Measurements from ENCODE around the gene TEAD1. TPM values are rescaled to one million over a fixed set of nuclear protein-coding genes. Genes with fewer than 3 reads are reported as not detected.
A peak's percentile ranks its signal among the peaks of the same experiment; 100 is the strongest.

Gene TEAD1
- total RNA-seq, 1 experiment from 2014 or later, result 106 TPM

DNA sequence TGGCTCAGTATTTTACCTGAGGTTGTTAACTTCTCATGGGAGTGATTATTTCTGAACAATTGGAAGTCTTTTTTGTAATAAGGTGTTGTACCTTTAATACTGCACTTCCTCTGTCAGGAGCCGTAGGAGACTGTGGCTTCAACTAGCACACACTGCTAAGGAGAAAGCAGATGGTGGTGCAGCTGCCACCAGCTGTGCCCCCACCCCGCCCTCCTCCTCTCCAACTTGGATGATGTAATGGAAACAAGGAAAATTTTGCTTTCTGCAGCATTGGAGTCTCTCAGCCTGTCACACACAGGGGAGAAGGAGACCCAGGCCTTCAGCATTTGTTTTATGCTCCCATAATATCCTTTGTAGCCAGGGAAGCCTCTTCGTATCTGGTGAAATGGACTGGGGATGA lies 91.2 kb downstream of the TEAD1 start:
- Histone ChIP-seq H3K27ac (no peak overlapping the region), H2AFZ (no peak overlapping the region), H3K27me3 (ENCODE audit: insufficient read depth, low read depth) (no peaks in the 10 kb centered on the region), H3F3A (ENCODE audit: insufficient read depth, low read depth) (peaks cover 21% of the 10 kb centered on the region), H4K20me1 (ENCODE audit: insufficient read depth) (0 out of 2 replicates have a peak, but pooled peaks cover 3% of the 10 kb centered on the region), H3K36me3 (ENCODE audit: low read depth) (no peaks in the 10 kb centered on the region), H3K9me2 (ENCODE audit: insufficient read depth) (no peaks in the 10 kb centered on the region), H3K79me2 (ENCODE audit: low read depth) (peaks cover 62% of the 10 kb centered on the region), H3K9me3 (ENCODE audit: insufficient read depth, low read depth) (no peaks in the 10 kb centered on the region), H3K4me3 (no peak overlapping the region), H3K4me2 (no peak overlapping the region), H3K4me1 (replicated peaks; ENCODE audit: insufficient read depth) (peaks cover 44% of the 10 kb centered on the region)
- no peak for DNase-seq
- ChIA-PET CTCF (no interaction called here), POLR2A (ENCODE audit: unreplicated experiment) (no interaction called here)
- TF ChIP-seq, protein P1, sequence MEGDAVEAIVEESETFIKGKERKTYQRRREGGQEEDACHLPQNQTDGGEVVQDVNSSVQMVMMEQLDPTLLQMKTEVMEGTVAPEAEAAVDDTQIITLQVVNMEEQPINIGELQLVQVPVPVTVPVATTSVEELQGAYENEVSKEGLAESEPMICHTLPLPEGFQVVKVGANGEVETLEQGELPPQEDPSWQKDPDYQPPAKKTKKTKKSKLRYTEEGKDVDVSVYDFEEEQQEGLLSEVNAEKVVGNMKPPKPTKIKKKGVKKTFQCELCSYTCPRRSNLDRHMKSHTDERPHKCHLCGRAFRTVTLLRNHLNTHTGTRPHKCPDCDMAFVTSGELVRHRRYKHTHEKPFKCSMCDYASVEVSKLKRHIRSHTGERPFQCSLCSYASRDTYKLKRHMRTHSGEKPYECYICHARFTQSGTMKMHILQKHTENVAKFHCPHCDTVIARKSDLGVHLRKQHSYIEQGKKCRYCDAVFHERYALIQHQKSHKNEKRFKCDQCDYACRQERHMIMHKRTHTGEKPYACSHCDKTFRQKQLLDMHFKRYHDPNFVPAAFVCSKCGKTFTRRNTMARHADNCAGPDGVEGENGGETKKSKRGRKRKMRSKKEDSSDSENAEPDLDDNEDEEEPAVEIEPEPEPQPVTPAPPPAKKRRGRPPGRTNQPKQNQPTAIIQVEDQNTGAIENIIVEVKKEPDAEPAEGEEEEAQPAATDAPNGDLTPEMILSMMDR (conservative IDR thresholded peaks at IDR 0.05), result no peak
- TF ChIP-seq EZH2 (IDR thresholded peaks at IDR 0.05; ENCODE audit: low read depth), result no peak
- intact Hi-C loops (cut with micrococcal nuclease; ENCODE audit: unreplicated experiment), result no loop called here
- BruUV-seq (replicated peaks), result no TSS peak

DNA sequence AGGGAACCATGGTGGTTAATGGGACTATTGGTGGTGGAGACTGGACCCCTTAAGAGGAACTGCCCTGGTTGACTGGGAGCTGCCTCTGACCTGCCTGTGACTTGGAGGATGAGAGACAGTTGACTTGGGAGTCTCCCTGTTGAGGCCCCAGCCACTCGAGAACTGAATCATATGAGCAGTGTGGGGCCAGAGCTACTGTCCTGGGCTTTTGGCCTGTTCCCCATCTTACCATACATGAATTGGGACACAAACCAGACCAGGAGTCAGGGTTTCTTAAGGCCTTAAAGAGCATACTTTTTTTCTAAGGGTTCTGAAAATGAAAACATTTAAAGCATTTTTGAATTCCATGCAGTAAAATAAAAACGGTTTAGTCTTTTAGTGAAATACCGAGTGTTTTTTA lies 92.8 kb downstream of the TEAD1 start:
- peak overlapping the region; percentile 88; the same call in 1 of the 2 replicates for H3K27ac ChIP-seq
- no peaks in the 10 kb centered on the region for H3K36me3 ChIP-seq (ENCODE audit: low read depth)
- intact Hi-C loops (cut with micrococcal nuclease; ENCODE audit: unreplicated experiment), result no loop called here
- peaks cover 26% of the 10 kb centered on the region for H3F3A ChIP-seq (ENCODE audit: insufficient read depth, low read depth)
- H3K4me1 ChIP-seq (replicated peaks; ENCODE audit: insufficient read depth), result peaks cover 46% of the 10 kb centered on the region
- no peaks in the 10 kb centered on the region for H4K20me1 ChIP-seq (ENCODE audit: insufficient read depth)
- TF ChIP-seq, protein P1 (conservative IDR thresholded peaks at IDR 0.05), result no peak
- TF ChIP-seq EZH2 (IDR thresholded peaks at IDR 0.05; ENCODE audit: low read depth), result no peak
- ChIA-PET CTCF (no interaction called here), POLR2A (ENCODE audit: unreplicated experiment) (no interaction called here)
- H3K9me3 ChIP-seq (ENCODE audit: insufficient read depth, low read depth), result no peaks in the 10 kb centered on the region
- no TSS peak for BruUV-seq (replicated peaks)
- H3K27me3 ChIP-seq (ENCODE audit: insufficient read depth, low read depth), result no peaks in the 10 kb centered on the region
- DNase-seq, result no peak
- H2AFZ ChIP-seq, result no peak overlapping the region
- no peak overlapping the region for H3K4me3 ChIP-seq
- no peaks in the 10 kb centered on the region for H3K9me2 ChIP-seq (ENCODE audit: insufficient read depth)
- no peak overlapping the region for H3K4me2 ChIP-seq
- peaks cover 62% of the 10 kb centered on the region for H3K79me2 ChIP-seq (ENCODE audit: low read depth)

DNA sequence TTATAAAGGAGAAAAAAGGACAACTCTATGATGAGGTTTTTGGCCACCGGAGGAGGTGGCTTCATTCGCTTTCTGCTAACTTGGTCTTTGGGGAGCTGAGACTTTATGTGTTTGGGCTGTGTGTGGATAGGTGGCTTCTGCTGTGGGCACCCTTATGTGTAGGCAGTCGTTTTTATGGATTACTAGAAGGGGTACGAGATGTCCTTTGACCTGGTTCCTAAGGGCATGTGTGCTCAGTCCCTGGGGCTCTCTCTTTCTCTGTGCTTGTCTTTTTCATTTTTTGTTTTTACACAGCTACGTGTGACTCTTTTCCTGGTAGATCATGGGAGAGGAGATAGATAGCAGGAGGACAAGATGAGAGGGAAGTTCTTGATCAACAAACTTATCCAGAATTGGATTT lies 93.4 kb downstream of the TEAD1 start:
- no peak overlapping the region for H3K4me2 ChIP-seq
- no peak overlapping the region for H2AFZ ChIP-seq
- H3K36me3 ChIP-seq (ENCODE audit: low read depth), result no peaks in the 10 kb centered on the region
- TF ChIP-seq, protein P1 (conservative IDR thresholded peaks at IDR 0.05), result no peak
- TF ChIP-seq EZH2 (IDR thresholded peaks at IDR 0.05; ENCODE audit: low read depth), result no peak
- peaks cover 46% of the 10 kb centered on the region for H3K4me1 ChIP-seq (replicated peaks; ENCODE audit: insufficient read depth)
- H3K27ac ChIP-seq, result peak overlapping the region; percentile 88
- CTCF ChIA-PET, result no interaction called here
- no peaks in the 10 kb centered on the region for H3K9me3 ChIP-seq (ENCODE audit: insufficient read depth, low read depth)
- BruUV-seq (replicated peaks), result no TSS peak
- H3K4me3 ChIP-seq, result no peak overlapping the region
- H4K20me1 ChIP-seq (ENCODE audit: insufficient read depth), result no peaks in the 10 kb centered on the region
- H3F3A ChIP-seq (ENCODE audit: insufficient read depth, low read depth), result peaks cover 26% of the 10 kb centered on the region
- H3K27me3 ChIP-seq (ENCODE audit: insufficient read depth, low read depth), result no peaks in the 10 kb centered on the region
- no peak for DNase-seq
- peaks cover 62% of the 10 kb centered on the region for H3K79me2 ChIP-seq (ENCODE audit: low read depth)
- POLR2A ChIA-PET (ENCODE audit: unreplicated experiment), result interaction anchor here (0.7 kb wide), 1 partner anchor 21 kb away, joined by 7 read pairs; no protein-coding TSS in a partner anchor
- H3K9me2 ChIP-seq (ENCODE audit: insufficient read depth), result no peaks in the 10 kb centered on the region
- intact Hi-C loops (cut with micrococcal nuclease; ENCODE audit: unreplicated experiment), result no loop called here
